HepG2 (cell line): ENCODE measurements around the gene C2orf92. TPM values are rescaled to one million over a fixed set of nuclear protein-coding genes. Genes with fewer than 3 reads are reported as not detected.

Experiments used
- BATF2 ChIP-seq: sonication (generic); formaldehyde crosslinking; IDR thresholded peaks from 2 replicates; pipeline ENCODE4 v1.8.0; 2022; ENCODE audit warnings: mild to moderate bottlenecking, missing genetic modification reagents, moderate library complexity
- DPF2 ChIP-seq: sonication (generic); formaldehyde crosslinking; IDR thresholded peaks from 2 replicates; pipeline ENCODE4 v1.4.0; 2020; ENCODE audit warnings: mild to moderate bottlenecking, low read depth, missing genetic modification reagents, borderline replicate concordance
- FOXA3 ChIP-seq: IDR thresholded peaks from 2 replicates; pipeline ENCODE4 v1.6.1; 2016; ENCODE audit warnings: missing genetic modification reagents, missing compliant biosample characterization
- GTF2F1 ChIP-seq: fragments of 150-350 bp; IDR thresholded peaks from 2 replicates; pipeline ENCODE4 v1.6.1; 2014; ENCODE audit warnings: low read length
- HCFC1 ChIP-seq: fragments of 150-350 bp; IDR thresholded peaks from 2 replicates; pipeline ENCODE4 v1.6.1; 2014; ENCODE audit warnings: low read depth, low read length
- LCORL ChIP-seq, 2 experiments: fragments of 450-650 bp in 1 of 2; sonication (generic) in 1 of 2; formaldehyde crosslinking in 1 of 2; IDR thresholded peaks; 2 replicates each; pipeline versions ENCODE4 v1.5.0 to v1.6.1; 2017 to 2020; ENCODE audit warnings: antibody characterized with exemption in 1 of 2, missing genetic modification reagents in 1 of 2
- MED13 ChIP-seq: sonication (generic); formaldehyde crosslinking; IDR thresholded peaks from 2 replicates; pipeline ENCODE4 v1.5.0; 2020; ENCODE audit warnings: missing genetic modification reagents
- POLR2A ChIP-seq, 2 experiments: IDR thresholded peaks; 2 replicates each; pipeline ENCODE4 v1.6.1; 2011; ENCODE audit warnings: low read depth in 2 of 2, low read length in 2 of 2, mild to moderate bottlenecking in 1 of 2, moderate library complexity in 1 of 2; ENCODE audit not compliant: insufficient read depth in 1 of 2
- SIN3B ChIP-seq: fragments of 150-350 bp; IDR thresholded peaks from 2 replicates; pipeline ENCODE4 v1.6.1; 2014; ENCODE audit warnings: low read length
- SKI ChIP-seq: fragments of 450-650 bp; IDR thresholded peaks from one replicate; pipeline ENCODE4 v1.6.1; 2018; ENCODE audit warnings: mild to moderate bottlenecking; ENCODE audit not compliant: partially characterized antibody
- SOX6 ChIP-seq, 2 experiments: fragments of 450-650 bp in 1 of 2; sonication (generic) in 1 of 2; formaldehyde crosslinking in 1 of 2; IDR thresholded peaks; 2 replicates each; pipeline versions ENCODE4 v1.4.0 to v1.6.1; 2017 to 2020; ENCODE audit warnings: antibody characterized with exemption in 1 of 2, mild to moderate bottlenecking in 1 of 2, missing genetic modification reagents in 1 of 2
- STAT5B ChIP-seq: sonication (generic); formaldehyde crosslinking; IDR thresholded peaks from 2 replicates; pipeline ENCODE4 v1.4.0; 2020; ENCODE audit warnings: missing genetic modification reagents
- TOPORS ChIP-seq: sonication (generic); formaldehyde crosslinking; IDR thresholded peaks from 2 replicates; pipeline ENCODE4 v1.8.0; 2023; ENCODE audit warnings: mild to moderate bottlenecking, missing genetic modification reagents
- ZBTB42 ChIP-seq: sonication (generic); formaldehyde crosslinking; IDR thresholded peaks from 2 replicates; pipeline ENCODE4 v1.5.0; 2020; ENCODE audit warnings: mild to moderate bottlenecking, missing genetic modification reagents
- ZC3H4 ChIP-seq: sonication (generic); formaldehyde crosslinking; IDR thresholded peaks from 2 replicates; pipeline ENCODE4 v1.4.0; 2020; ENCODE audit warnings: missing genetic modification reagents, borderline replicate concordance
- ZMAT3 ChIP-seq: sonication (generic); formaldehyde crosslinking; conservative IDR thresholded peaks from 2 replicates; pipeline ENCODE4 v1.7.0; 2021; ENCODE audit warnings: missing genetic modification reagents
- ZNF136 ChIP-seq: sonication (generic); formaldehyde crosslinking; IDR thresholded peaks from 2 replicates; pipeline ENCODE4 v1.8.1; 2022; ENCODE audit warnings: low read depth, mild to moderate bottlenecking, moderate library complexity, missing genetic modification reagents
- ZNF138 ChIP-seq: sonication (generic); formaldehyde crosslinking; IDR thresholded peaks from 2 replicates; pipeline ENCODE4 v1.5.0; 2020; ENCODE audit warnings: mild to moderate bottlenecking, low read depth, missing genetic modification reagents
- ZNF274 ChIP-seq: sonication (generic); formaldehyde crosslinking; IDR thresholded peaks from 2 replicates; pipeline ENCODE4 v1.5.1; 2020; ENCODE audit warnings: mild to moderate bottlenecking, missing genetic modification reagents
- ZNF431 ChIP-seq: sonication (generic); formaldehyde crosslinking; IDR thresholded peaks from 2 replicates; pipeline ENCODE4 v1.9.0; 2022; ENCODE audit warnings: missing genetic modification reagents, low read depth, mild to moderate bottlenecking, borderline replicate concordance
- ZNF570 ChIP-seq: sonication (generic); formaldehyde crosslinking; IDR thresholded peaks from 2 replicates; pipeline ENCODE4 v1.4.0; 2020; ENCODE audit warnings: mild to moderate bottlenecking, missing genetic modification reagents, borderline replicate concordance
- ZNF572 ChIP-seq: sonication (generic); formaldehyde crosslinking; IDR thresholded peaks from 2 replicates; pipeline ENCODE4 v1.5.1; 2020; ENCODE audit warnings: mild to moderate bottlenecking, missing genetic modification reagents
- polyA plus RNA-seq, 8 experiments: library from polyadenylated mRNA; depleted of rRNA in 3 of 8; stranded (reverse) in 7 of 8; unstranded in 1 of 8; fragments of >200 nt; fragmentation: Illumina TruSeq in 4 of 8; extraction: Trizol in 4 of 8; gene quantifications; 2 replicates each; pipeline versions ENCODE4 v1.2.1 to v1.2.3, GENCODE V29; 2011 to 2016; ENCODE audit warnings: low read depth in 4 of 8, missing spikeins in 1 of 8, mixed read lengths in 1 of 8; ENCODE audit not compliant: insufficient read depth in 1 of 8
- total RNA-seq, 5 experiments: library from RNA; depleted of rRNA; stranded (reverse); fragments of >200 nt; fragmentation: Illumina TruSeq; extraction: Trizol; gene quantifications; 2 replicates each; pipeline ENCODE4 v1.2.3, GENCODE V29; 2016; ENCODE audit warnings: low read depth in 1 of 5
- TF ChIP-seq, protein P1 (sequence below): sonication (generic); formaldehyde crosslinking; IDR thresholded peaks from 2 replicates; pipeline ENCODE4 v1.8.1; 2023; ENCODE audit warnings: mild to moderate bottlenecking, missing genetic modification reagents
- TF ChIP-seq, protein P2 (sequence below): sonication (generic); formaldehyde crosslinking; conservative IDR thresholded peaks from 2 replicates; pipeline ENCODE4 v1.8.0; 2022; ENCODE audit warnings: mild to moderate bottlenecking, moderate library complexity, missing genetic modification reagents
- TF ChIP-seq, protein P3 (sequence below): sonication (generic); formaldehyde crosslinking; IDR thresholded peaks from 2 replicates; pipeline ENCODE4 v1.5.1; 2020; ENCODE audit warnings: mild to moderate bottlenecking, missing genetic modification reagents, borderline replicate concordance
- TF ChIP-seq, protein P4 (sequence below): conservative IDR thresholded peaks from 2 replicates; pipeline ENCODE4 v1.6.1; 2018; ENCODE audit warnings: missing genetic modification reagents

The C2orf92 gene
- total and polyA plus RNA-seq, 2 of the 13 experiments (the other 11 are each of a cell fraction or from before 2014, with no cell fraction given) = 4.9 to 5.0 TPM

GRCh38 chr2:97662386-97662894 lies 7.1 kb upstream of the C2orf92 start (continued):
- TF ChIP-seq ZNF136 (CRISPR knock-in tag) (no peak), STAT5B (CRISPR knock-in tag) (no peak), BATF2 (CRISPR knock-in tag) (no peak), ZMAT3 (CRISPR knock-in tag) (no peak), SIN3B (no peak), MED13 (CRISPR knock-in tag) (no peak), ZBTB42 (CRISPR knock-in tag) (no peak), GTF2F1 (no peak), HCFC1 (no peak), ZNF431 (CRISPR knock-in tag) (no peak), TOPORS (CRISPR knock-in tag) (peak; percentile 6; the same call in 1 of the 2 replicates), SOX6 (IDR thresholded peaks at IDR 0.05) (no peak), SOX6 (CRISPR knock-in tag; IDR thresholded peaks at IDR 0.05) (0 out of 2 replicates have a peak, but pooled peaks have one; percentile 20), DPF2 (CRISPR knock-in tag) (no peak), ZNF570 (CRISPR knock-in tag) (no peak), ZNF572 (CRISPR knock-in tag) (no peak), ZC3H4 (CRISPR knock-in tag) (no peak), POLR2A (IDR thresholded peaks at IDR 0.05; ENCODE audit: insufficient read depth in 1 of 2, low read depth in 2 of 2, low read length in 2 of 2) (peak in 1 of 2 experiments; percentile 17; a peak in 1 of 4 replicates), FOXA3 (no peak), LCORL (IDR thresholded peaks at IDR 0.05) (no peak), LCORL (CRISPR knock-in tag; IDR thresholded peaks at IDR 0.05) (no peak), ZNF274 (CRISPR knock-in tag) (no peak), ZNF138 (CRISPR knock-in tag) (no peak), SKI (no peak)
- TF ChIP-seq, protein P1, sequence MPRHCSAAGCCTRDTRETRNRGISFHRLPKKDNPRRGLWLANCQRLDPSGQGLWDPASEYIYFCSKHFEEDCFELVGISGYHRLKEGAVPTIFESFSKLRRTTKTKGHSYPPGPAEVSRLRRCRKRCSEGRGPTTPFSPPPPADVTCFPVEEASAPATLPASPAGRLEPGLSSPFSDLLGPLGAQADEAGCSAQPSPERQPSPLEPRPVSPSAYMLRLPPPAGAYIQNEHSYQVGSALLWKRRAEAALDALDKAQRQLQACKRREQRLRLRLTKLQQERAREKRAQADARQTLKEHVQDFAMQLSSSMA (CRISPR knock-in tag) = no peak
- TF ChIP-seq, protein P2, sequence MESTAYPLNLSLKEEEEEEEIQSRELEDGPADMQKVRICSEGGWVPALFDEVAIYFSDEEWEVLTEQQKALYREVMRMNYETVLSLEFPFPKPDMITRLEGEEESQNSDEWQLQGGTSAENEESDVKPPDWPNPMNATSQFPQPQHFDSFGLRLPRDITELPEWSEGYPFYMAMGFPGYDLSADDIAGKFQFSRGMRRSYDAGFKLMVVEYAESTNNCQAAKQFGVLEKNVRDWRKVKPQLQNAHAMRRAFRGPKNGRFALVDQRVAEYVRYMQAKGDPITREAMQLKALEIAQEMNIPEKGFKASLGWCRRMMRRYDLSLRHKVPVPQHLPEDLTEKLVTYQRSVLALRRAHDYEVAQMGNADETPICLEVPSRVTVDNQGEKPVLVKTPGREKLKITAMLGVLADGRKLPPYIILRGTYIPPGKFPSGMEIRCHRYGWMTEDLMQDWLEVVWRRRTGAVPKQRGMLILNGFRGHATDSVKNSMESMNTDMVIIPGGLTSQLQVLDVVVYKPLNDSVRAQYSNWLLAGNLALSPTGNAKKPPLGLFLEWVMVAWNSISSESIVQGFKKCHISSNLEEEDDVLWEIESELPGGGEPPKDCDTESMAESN (CRISPR knock-in tag) = 0 out of 2 replicates have a peak, but pooled peaks have one; percentile 5
- TF ChIP-seq, protein P3, sequence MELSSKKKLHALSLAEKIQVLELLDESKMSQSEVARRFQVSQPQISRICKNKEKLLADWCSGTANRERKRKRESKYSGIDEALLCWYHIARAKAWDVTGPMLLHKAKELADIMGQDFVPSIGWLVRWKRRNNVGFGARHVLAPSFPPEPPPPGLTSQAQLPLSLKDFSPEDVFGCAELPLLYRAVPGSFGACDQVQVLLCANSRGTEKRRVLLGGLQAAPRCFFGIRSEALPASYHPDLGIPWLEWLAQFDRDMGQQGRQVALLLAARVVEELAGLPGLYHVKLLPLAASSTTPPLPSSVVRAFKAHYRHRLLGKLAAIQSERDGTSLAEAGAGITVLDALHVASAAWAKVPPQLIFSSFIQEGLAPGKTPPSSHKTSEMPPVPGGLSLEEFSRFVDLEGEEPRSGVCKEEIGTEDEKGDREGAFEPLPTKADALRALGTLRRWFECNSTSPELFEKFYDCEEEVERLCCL (CRISPR knock-in tag) = no peak
- TF ChIP-seq, protein P4, sequence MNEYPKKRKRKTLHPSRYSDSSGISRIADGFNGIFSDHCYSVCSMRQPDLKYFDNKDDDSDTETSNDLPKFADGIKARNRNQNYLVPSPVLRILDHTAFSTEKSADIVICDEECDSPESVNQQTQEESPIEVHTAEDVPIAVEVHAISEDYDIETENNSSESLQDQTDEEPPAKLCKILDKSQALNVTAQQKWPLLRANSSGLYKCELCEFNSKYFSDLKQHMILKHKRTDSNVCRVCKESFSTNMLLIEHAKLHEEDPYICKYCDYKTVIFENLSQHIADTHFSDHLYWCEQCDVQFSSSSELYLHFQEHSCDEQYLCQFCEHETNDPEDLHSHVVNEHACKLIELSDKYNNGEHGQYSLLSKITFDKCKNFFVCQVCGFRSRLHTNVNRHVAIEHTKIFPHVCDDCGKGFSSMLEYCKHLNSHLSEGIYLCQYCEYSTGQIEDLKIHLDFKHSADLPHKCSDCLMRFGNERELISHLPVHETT (CRISPR knock-in tag) = no peak
